ENCODE measurements around the gene YPEL1.

DNA sequence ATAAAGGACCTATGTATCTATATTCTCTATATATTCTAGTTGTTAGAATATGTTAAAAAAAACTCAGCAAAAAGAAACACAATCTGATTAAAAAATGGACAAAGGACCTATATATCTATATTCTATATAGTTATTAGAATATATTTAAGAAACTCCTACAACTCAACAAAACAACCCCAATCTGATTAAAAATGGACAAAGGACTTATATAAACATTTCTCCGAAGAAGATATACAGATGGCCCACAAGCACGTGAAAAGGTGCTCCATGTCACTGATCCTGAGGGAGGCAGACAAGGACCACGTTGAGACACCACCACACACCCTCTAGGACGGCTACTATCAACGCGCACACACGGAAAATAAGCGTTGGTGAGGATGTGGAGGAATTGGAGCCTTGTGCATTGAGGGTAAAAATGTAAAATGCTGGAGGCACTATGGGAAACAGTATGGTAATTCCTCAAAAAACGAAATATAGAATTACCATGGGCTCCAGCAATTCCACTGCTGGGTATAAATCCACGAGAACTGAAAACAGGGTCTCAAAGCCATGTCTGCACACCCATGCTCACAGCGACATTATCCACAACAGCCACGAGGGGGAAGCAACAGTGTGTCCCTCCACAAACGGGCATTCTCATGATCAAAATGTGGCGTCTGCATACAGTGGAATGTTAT lies 22.7 kb downstream of the YPEL1 start:
- TF ChIP-seq POLR2AphosphoS5 (IDR thresholded peaks at IDR 0.05) (no peak), POLR2A (IDR thresholded peaks at IDR 0.05) (no peak)
- TF ChIP-seq, protein P1, sequence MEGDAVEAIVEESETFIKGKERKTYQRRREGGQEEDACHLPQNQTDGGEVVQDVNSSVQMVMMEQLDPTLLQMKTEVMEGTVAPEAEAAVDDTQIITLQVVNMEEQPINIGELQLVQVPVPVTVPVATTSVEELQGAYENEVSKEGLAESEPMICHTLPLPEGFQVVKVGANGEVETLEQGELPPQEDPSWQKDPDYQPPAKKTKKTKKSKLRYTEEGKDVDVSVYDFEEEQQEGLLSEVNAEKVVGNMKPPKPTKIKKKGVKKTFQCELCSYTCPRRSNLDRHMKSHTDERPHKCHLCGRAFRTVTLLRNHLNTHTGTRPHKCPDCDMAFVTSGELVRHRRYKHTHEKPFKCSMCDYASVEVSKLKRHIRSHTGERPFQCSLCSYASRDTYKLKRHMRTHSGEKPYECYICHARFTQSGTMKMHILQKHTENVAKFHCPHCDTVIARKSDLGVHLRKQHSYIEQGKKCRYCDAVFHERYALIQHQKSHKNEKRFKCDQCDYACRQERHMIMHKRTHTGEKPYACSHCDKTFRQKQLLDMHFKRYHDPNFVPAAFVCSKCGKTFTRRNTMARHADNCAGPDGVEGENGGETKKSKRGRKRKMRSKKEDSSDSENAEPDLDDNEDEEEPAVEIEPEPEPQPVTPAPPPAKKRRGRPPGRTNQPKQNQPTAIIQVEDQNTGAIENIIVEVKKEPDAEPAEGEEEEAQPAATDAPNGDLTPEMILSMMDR (IDR thresholded peaks at IDR 0.05), result peak; percentile 68 to 87

Measured in suprapubic skin (tissue), 4 donors.